Measurements from ENCODE around the gene ANKRD17.

Gene ANKRD17

GRCh38 chr4:73066928-73067327 is 191.7 kb downstream of the ANKRD17 start:
- H3K9me3 ChIP-seq (ENCODE audit: control insufficient read depth, insufficient read depth, low read depth, low read length), result no peaks in the 10 kb centered on the region
- H3K27ac ChIP-seq (ENCODE audit: extremely low read depth, low read depth, low read length), result no peak overlapping the region
- TF ChIP-seq ZNF266 (tag by site-specific recombination; IDR thresholded peaks at IDR 0.05; ENCODE audit: low read depth), result no peak
- TF ChIP-seq, protein P1, sequence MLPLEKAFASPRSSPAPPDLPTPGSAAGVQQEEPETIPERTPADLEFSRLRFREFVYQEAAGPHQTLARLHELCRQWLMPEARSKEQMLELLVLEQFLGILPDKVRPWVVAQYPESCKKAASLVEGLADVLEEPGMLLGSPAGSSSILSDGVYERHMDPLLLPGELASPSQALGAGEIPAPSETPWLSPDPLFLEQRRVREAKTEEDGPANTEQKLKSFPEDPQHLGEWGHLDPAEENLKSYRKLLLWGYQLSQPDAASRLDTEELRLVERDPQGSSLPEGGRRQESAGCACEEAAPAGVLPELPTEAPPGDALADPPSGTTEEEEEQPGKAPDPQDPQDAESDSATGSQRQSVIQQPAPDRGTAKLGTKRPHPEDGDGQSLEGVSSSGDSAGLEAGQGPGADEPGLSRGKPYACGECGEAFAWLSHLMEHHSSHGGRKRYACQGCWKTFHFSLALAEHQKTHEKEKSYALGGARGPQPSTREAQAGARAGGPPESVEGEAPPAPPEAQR (tag by site-specific recombination; IDR thresholded peaks at IDR 0.05), result no peak
- TF ChIP-seq SP2 (tag by site-specific recombination; IDR thresholded peaks at IDR 0.05), result no peak
- no peak for TF ChIP-seq BCL11B (tag by site-specific recombination; IDR thresholded peaks at IDR 0.05; ENCODE audit: low read depth)
- TF ChIP-seq SP3 (tag by site-specific recombination; IDR thresholded peaks at IDR 0.05), result no peak
- no peak for TF ChIP-seq ZNF416 (tag by site-specific recombination; IDR thresholded peaks at IDR 0.05)
- no peaks in the 10 kb centered on the region for H3K4me1 ChIP-seq (ENCODE audit: control insufficient read depth, insufficient read depth, low read length)
- H3K36me3 ChIP-seq (ENCODE audit: control insufficient read depth in 2 of 2, insufficient read depth in 1 of 2, low read length in 2 of 2), result peaks cover 0 to 42% of the 10 kb centered on the region in 2 experiments; a peak in 2 of 3 replicates
- no peak overlapping the region for H3K4me3 ChIP-seq (ENCODE audit: low read depth, low read length)
- ChIA-PET POLR2A (interaction anchor here (0.6 to 0.8 kb wide), 2 partner anchors 37 to 192 kb away, joined by 3 to 5 read pairs; partner anchors contain the start of gene ANKRD17), CTCF (interaction anchor here (0.5 kb wide), 1 partner anchor 520 kb away, joined by 3 read pairs; no protein-coding TSS in a partner anchor)

- no peaks in the 10 kb centered on the region for H3K9me3 ChIP-seq (ENCODE audit: control insufficient read depth, insufficient read depth, low read depth, low read length)
- H3K27ac ChIP-seq (ENCODE audit: extremely low read depth, low read depth, low read length), result no peak overlapping the region
- H3K4me1 ChIP-seq (ENCODE audit: control insufficient read depth, insufficient read depth, low read length), result no peaks in the 10 kb centered on the region
- CTCF ChIA-PET, result interaction anchor here (0.6 kb wide), 1 partner anchor 9 kb away, joined by 3 read pairs; no protein-coding TSS in a partner anchor
- H3K36me3 ChIP-seq (ENCODE audit: control insufficient read depth in 2 of 2, insufficient read depth in 1 of 2, low read length in 2 of 2), result peaks cover 2 to 45% of the 10 kb centered on the region in 2 experiments; a peak in 2 of 3 replicates
- TF ChIP-seq ZXDB (tag by site-specific recombination; IDR thresholded peaks at IDR 0.05) (no peak), AEBP2 (tag by site-specific recombination; IDR thresholded peaks at IDR 0.05; ENCODE audit: borderline replicate concordance) (no peak), KLF16 (tag by site-specific recombination; IDR thresholded peaks at IDR 0.05) (no peak), SP2 (tag by site-specific recombination; IDR thresholded peaks at IDR 0.05) (no peak), KLF10 (tag by site-specific recombination; IDR thresholded peaks at IDR 0.05) (no peak), WT1 (tag by site-specific recombination; IDR thresholded peaks at IDR 0.05) (no peak), ZNF837 (tag by site-specific recombination; IDR thresholded peaks at IDR 0.05) (no peak), ZNF221 (tag by site-specific recombination; IDR thresholded peaks at IDR 0.05; ENCODE audit: borderline replicate concordance) (no peak), ZNF561 (tag by site-specific recombination; IDR thresholded peaks at IDR 0.05; ENCODE audit: borderline replicate concordance) (no peak), ZNF324 (tag by site-specific recombination; IDR thresholded peaks at IDR 0.05) (no peak)
- TF ChIP-seq, protein P2, sequence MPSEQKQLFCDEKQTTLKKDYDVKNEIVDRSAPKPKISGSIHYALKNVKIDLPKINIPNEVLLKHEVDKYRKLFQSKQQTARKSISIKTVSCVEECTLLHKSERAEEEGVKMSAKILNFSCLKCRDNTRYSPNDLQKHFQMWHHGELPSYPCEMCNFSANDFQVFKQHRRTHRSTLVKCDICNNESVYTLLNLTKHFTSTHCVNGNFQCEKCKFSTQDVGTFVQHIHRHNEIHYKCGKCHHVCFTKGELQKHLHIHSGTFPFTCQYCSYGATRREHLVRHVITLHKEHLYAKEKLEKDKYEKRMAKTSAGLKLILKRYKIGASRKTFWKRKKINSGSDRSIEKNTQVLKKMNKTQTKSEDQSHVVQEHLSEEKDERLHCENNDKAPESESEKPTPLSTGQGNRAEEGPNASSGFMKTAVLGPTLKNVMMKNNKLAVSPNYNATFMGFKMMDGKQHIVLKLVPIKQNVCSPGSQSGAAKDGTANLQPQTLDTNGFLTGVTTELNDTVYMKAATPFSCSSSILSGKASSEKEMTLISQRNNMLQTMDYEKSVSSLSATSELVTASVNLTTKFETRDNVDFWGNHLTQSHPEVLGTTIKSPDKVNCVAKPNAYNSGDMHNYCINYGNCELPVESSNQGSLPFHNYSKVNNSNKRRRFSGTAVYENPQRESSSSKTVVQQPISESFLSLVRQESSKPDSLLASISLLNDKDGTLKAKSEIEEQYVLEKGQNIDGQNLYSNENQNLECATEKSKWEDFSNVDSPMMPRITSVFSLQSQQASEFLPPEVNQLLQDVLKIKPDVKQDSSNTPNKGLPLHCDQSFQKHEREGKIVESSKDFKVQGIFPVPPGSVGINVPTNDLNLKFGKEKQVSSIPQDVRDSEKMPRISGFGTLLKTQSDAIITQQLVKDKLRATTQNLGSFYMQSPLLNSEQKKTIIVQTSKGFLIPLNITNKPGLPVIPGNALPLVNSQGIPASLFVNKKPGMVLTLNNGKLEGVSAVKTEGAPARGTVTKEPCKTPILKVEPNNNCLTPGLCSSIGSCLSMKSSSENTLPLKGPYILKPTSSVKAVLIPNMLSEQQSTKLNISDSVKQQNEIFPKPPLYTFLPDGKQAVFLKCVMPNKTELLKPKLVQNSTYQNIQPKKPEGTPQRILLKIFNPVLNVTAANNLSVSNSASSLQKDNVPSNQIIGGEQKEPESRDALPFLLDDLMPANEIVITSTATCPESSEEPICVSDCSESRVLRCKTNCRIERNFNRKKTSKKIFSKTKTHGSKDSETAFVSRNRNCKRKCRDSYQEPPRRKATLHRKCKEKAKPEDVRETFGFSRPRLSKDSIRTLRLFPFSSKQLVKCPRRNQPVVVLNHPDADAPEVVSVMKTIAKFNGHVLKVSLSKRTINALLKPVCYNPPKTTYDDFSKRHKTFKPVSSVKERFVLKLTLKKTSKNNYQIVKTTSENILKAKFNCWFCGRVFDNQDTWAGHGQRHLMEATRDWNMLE (tag by site-specific recombination; conservative IDR thresholded peaks at IDR 0.05; ENCODE audit: low read depth), result no peak
- TF ChIP-seq, protein P3, sequence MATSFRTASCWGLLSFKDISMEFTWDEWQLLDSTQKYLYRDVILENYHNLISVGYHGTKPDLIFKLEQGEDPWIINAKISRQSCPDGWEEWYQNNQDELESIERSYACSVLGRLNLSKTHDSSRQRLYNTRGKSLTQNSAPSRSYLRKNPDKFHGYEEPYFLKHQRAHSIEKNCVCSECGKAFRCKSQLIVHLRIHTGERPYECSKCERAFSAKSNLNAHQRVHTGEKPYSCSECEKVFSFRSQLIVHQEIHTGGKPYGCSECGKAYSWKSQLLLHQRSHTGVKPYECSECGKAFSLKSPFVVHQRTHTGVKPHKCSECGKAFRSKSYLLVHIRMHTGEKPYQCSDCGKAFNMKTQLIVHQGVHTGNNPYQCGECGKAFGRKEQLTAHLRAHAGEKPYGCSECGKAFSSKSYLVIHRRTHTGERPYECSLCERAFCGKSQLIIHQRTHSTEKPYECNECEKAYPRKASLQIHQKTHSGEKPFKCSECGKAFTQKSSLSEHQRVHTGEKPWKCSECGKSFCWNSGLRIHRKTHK (tag by site-specific recombination; IDR thresholded peaks at IDR 0.05), result no peak
- TF ChIP-seq, protein P4, sequence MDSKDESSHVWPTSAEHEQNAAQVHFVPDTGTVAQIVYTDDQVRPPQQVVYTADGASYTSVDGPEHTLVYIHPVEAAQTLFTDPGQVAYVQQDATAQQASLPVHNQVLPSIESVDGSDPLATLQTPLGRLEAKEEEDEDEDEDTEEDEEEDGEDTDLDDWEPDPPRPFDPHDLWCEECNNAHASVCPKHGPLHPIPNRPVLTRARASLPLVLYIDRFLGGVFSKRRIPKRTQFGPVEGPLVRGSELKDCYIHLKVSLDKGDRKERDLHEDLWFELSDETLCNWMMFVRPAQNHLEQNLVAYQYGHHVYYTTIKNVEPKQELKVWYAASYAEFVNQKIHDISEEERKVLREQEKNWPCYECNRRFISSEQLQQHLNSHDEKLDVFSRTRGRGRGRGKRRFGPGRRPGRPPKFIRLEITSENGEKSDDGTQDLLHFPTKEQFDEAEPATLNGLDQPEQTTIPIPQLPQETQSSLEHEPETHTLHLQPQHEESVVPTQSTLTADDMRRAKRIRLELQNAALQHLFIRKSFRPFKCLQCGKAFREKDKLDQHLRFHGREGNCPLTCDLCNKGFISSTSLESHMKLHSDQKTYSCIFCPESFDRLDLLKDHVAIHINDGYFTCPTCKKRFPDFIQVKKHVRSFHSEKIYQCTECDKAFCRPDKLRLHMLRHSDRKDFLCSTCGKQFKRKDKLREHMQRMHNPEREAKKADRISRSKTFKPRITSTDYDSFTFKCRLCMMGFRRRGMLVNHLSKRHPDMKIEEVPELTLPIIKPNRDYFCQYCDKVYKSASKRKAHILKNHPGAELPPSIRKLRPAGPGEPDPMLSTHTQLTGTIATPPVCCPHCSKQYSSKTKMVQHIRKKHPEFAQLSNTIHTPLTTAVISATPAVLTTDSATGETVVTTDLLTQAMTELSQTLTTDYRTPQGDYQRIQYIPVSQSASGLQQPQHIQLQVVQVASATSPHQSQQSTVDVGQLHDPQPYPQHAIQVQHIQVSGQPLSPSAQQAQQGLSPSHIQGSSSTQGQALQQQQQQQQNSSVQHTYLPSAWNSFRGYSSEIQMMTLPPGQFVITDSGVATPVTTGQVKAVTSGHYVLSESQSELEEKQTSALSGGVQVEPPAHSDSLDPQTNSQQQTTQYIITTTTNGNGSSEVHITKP (tag by site-specific recombination; IDR thresholded peaks at IDR 0.05), result no peak
- no peak overlapping the region for H3K4me3 ChIP-seq (ENCODE audit: low read depth, low read length)
- POLR2A ChIA-PET, result interaction anchor here (0.8 kb wide), 1 partner anchor 192 kb away, joined by 5 read pairs; the partner anchor contains the start of gene ANKRD17
Measured at GRCh38 chr4:73066445-73066844, 192.2 kb downstream of the ANKRD17 start.
